HG03469 (cell line): ENCODE measurements around the gene SCAF4.
"Not testable (repeated sequence)": the region's sequence is repeated elsewhere in the genome, so short reads cannot be mapped to it uniquely, and the experiment has no call there.

Source experiments
- ATAC-seq: cut with Tn5 transposase; IDR thresholded peaks from one replicate; pipeline ENCODE4 v1.9.1; 2021; ENCODE audit warnings: mild to moderate bottlenecking, moderate library complexity, moderate number of reproducible peaks; ENCODE audit not compliant: unreplicated experiment

The SCAF4 gene

DNA sequence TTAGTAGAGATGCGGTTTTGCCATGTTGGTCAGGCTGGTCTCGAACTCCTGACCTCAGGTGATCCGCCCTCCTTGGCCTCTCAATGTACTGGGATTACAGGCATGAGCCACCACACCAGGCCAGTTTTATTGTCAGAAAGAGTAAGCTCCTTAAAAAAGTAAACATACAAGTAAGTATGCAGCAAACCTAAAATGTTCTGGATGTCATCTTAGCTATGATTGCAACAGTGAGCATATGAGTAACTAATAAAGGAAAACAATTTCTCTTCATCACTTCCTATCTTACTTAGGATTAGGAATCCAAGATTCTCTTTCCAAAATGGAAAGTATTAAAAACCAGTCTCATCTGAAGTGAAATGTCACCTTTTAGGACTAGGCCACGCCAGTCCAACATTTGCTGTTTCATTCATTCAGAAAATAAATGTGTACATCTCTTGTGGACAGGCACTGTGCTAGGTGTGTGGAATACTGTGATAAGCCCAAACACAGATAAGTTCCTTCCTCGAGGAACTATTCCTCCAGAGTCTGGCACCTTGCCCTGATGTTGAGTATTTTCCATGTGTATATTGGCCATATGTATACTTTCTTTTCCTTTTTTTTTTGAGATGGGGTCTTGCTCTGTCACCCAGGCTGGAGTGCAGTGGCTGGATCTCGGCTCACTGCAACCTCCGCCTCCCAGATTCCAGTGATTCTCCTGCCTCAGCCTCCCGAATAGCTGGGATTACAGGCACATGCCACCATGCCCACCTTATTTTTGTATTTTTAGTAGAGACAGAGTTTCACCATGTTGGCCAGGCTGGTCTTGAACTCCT, 5.9 kb upstream of the SCAF4 start:
- not testable (repeated sequence) for ATAC-seq

DNA sequence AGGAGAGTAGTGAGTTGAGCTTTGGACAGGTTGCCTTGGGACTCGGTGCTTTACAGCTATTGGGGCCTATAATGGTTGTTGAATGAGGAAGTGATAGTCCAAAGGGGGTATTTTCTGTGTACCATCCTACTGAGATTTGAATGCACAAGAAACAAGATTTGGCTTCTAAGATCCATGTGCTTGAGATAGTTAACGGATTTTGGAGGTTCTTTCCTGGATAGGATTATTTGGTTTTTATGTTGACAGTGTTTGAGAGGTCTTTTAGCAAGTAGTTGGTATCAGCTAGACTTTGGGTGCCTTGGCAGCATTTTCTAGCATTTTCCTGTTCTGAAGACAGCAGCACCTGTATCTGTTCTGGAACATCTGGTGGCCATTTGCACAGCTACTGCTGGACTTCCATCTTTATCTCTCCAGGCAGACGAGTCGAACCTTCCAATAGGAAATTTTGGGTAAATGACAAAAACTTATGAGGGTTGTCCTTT, 3.6 kb upstream of the SCAF4 start:
- ATAC-seq: no peak

DNA sequence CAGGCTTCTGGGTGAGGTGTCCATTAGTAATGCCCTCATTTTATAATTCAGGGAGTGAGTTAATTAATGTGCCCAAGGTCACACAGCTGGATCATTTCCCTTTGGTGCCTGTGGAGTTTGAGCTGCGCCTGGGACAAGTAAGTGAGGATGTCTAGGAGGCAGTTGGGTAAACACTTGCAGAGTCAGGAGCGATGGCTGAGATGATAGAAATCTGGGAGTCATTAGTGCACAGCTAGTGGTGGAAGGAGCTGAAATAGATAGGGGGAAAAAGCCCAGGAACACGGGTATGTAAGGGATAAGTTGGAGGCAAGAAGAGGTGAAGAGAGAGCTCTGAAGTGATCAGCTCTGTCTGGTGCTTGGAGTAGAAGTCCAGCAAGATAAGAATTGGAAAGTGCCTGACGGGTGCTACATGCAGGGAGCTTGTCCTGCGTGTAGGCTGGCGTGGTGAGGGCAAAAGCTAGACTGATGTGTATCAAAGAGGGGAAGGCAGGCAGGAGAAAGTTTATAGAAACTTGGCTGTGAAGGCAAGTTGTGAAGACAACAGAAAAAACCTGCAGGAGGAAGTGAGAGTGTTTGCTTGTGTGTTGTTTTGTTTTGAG, 1.7 kb upstream of the SCAF4 start:
- no peak for ATAC-seq

DNA sequence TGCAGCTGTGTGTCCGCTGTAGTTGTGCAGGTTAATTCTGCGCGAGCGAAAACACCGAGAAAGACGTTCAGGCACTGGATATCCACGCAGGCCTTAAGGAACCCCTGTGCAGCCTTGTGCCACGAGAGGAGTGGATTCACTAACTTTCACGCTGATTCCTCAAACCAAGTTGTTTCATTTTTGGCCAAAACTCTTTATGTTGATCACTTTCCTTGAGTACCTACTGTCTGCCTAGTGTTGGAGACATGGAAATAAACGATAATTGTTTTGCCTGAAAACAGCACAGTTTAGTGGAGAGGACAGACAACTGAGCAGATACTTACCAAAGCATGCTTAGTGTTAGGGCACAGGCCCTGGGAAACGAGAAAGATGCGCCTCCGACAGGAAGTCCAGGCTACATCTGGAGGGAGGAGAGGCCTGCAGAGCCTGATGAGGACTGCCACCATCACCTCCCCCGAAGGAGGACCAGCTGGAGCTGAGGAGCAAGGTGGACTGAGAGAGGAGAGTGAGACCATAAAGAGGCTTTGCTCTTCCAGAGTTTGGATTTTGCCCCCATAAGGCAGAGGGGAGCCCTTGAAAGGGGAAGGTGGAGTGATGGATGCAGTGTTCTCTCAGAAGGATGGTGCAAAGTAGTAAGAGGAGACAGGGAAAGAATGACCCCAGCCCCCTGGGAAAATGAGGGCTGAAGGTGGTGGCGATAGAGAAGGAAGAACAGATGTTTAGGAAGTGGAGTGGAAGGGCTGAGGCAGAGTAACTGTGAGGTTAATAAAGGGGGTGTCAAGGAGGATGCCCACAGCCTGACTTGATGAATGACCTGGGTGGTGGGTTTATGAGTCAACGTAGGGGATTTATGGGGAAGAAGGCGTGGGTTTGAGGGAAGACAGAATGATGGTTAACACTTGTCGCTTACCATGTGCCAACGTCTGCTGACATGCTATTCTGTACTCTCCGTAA, 956 bp upstream of the SCAF4 start:
- no peak for ATAC-seq

DNA sequence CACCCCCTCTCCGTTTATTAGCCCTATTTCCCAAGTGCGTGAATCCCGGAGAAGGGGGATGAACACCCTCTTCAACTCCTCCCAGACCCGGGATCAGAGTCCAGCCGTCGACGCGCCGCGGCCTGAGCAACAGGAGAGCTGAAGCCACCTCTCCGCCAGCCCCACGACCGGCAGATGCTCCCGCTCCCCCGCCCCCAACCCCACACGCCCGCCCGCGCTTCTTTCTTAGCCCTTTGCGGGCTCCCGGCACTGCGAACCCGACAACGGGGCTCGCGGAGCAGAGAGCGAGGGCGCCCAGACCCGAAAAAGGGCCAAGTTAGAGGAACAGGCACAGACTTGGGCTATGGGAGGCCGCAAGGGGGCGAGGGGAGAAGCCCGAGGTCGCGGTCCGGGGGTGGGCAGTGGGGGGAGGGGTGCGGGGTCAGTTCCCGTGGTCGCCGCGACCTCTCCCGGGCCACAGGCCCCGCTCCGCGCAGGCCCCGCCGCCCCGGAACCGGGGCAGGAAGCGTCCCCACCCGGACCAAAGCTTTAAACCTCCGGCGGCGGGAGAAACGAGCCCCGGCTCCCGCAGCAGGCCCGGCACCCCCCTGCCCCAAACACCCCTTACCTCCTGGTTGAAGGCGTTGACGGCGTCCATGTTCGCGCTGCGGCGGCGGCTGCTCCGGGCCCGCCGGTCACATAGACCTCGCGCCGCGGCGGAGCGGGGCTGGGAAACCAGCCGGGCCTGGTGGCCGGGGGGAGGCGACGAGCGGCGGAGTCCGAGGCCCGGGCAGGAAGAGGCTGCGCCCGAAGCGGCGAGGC, 662 bp downstream of the SCAF4 start:
- peak; percentile 1 for ATAC-seq

DNA sequence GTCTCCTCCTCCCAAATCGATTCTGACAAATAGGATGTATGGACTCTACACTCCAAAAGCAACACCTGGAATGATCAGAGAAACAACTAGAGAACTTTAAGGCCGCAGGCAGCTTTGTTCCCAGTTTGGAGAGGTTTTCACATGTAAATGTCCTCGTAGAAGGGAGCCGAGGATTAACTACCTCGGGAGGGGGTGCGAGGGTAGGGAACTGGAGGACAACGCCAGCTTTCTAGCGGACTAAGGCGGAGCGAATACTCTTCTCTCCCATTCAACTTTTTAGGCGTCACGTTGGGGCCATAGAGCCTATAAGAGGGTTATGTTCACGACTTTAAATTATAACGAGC, 1.2 kb downstream of the SCAF4 start:
- ATAC-seq: no peak

DNA sequence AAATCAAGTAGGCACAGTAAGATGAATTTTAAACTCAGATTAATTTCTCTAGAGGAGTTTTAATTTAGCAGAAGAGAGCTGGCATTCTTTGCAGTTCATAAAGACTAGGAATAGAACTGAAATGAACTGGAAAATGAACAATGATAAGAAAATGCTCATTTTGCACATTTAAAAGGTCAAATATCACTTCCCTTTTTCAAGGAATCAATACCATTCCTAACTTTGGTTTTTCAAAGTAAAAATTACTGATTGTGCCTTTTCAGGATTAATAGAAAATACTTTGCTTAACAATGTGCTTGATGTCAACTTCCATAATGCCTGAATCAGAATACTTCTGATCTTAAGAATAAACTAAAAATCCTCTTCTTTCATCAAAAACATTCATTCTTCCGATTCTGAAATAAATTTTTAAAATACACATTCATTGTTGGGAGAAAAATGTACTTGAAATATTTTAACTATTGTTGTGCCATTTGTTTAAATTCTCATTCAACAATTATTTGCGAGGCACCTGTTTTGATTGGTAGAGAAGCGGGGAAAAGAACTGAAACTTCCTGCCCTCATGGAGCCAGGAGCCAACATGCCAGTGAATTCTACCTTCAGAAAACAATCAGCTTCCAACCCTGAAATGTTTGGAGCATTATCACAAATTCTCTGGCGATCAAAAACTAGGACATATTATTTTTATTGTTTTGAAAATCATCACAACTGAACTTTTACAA, 2.1 kb downstream of the SCAF4 start:
- ATAC-seq: no peak

DNA sequence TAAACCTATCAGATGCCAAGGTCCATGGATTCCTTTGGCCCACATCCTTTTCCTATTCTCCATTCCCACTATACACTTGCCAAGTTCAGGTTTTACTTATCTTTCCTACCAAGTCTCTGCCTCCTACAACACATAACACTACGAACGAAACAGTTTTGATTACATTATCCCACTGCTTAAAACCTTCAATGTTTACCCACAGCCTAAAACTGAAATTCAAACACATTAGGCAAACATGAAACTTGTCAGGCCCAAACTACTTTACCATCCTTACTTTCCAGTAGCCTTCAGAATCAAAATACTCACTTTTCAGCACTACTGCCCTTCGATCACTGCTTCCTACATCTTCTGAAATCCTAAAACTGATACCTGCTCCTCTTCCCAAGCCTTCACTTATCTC, 3.0 kb downstream of the SCAF4 start:
- ATAC-seq: no peak

DNA sequence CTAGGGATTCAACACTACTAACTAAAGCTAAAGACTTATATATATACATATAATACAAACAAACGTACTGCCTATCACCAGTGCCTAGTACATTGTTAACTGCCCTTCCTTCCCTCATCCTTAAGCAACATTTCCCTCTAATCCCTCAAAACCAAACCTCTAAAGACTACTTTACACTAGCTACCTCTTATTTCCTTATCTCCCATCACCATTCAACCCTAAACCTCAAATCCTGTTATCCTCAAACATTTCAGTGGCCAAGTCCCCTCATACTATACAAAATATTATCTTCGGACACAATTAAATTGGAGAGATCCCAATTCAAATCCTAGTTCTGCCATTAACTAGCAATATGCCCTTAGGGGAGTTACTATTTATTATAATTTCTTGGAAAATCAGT, 3.7 kb downstream of the SCAF4 start:
- no peak for ATAC-seq

DNA sequence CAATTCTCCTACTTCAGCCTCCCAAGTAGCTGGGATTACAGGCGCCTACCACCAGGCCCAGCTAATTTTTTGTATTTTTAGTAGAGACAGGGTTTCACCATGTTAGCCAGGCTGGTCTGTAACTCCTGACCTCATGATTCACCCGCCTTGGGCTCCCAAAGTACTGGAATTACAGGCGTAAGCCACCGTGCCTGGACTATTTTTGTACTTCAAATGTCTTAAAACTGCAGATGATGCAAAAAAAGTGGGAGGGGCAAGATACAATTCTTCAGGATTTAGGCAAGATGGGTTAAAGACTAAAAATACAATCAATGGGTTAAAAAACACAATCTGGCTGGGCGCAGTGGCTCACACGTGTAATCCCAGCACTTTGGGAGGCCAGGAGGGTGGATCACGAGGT, 4.7 kb downstream of the SCAF4 start:
- ATAC-seq: no peak

DNA sequence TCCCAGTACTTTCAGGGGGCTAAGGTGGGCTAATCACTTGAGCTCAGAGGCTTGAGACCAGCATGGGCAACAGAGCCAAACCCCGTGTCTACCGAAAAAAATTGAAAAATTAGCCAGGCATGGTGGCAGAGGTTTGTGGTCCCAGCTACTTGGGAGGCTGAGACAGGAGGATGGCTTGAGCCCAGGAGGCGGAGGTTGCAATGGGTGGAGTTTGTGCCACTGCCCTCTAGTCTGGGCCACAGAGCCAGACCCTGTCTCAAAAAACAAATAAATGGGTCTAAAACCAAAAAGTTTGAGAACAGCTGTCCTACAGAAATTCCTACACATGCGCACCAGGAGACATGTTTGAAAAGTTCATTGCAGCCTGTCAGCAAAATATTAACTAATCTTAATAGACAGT, 5.5 kb downstream of the SCAF4 start:
- ATAC-seq: no peak

DNA sequence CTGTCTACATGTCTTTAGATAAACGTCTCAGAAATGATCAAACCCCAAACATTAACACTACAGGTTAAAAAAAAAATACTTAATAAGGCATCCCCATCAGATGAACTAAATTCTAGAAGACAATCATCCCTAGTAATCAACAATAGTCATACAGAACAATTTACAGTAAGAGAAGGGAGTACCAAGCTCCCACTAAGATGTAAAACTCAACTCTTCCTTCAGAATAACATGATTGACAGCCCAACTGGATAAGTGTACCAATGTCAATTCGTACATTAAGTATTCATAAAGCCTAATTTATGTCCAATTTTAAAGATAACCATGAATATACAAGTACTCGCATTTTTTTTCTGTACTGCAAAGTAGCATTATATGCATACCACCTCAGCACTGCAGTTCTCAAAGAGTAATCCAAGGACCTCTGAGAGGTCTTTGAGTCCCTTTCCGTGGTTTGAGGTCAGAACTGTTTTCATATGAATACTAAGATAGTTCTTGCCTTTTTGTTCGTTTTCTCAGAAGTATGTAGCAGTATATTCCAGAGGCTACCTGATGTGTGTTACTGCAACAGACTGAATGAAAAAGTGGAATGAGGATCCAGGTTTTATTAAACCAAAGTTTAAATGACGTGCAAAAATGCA, 6.6 kb downstream of the SCAF4 start:
- ATAC-seq: no peak

DNA sequence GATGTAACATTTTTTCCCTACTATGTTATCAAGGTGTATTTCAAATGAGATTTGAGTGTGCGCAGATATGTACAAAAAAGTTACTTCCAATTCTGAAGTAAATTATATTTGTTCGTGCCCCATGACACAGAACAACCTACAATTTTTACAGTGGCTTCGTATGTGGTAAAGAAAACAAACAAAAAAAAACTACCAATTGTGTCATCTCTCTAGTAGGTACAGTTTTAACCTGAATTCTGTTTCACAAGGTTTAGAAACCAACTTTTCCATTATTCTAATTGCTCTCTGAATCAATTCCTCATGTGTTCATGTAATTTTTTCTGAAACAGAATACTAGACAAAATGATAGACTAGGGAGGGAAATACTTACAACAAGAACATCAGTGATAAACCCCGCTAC, 7.4 kb downstream of the SCAF4 start:
- ATAC-seq: no peak

DNA sequence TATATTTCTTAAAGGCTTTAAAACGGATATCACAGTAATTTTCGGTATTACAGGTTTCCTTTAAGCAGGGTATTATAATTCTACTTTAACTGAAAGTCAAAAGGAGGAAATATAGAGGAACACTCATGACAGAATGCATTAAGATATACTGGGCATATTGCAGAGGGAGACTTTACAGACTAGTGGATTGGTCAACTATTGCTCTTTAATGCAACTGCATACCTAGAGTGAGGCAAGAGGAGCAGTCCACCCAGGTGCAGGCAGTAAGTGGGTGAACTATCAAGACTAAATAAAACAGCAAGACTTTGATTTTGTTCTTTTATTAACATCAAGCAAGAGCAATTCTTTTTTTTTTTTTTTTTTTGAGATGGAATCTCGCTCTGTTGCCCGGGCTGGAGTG, 10.5 kb downstream of the SCAF4 start:
- ATAC-seq: no peak

DNA sequence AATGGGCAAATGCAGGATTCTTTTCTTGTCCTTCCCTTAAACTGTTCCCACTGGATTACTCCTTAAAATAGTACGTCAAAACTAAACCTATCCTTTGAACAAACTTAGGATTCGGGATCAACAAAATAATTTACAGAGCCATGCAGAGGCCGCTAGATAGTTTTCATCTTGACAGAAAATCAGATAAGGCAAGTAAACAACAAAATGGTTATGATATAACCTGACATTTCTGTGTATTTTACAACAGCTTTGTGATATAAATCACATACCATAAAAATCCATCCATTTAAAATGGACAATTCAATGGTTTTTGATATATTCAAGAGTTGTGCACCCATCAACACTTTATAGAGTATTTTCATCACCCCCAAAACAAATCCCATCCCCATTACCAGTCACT, 11.2 kb downstream of the SCAF4 start:
- no peak for ATAC-seq

DNA sequence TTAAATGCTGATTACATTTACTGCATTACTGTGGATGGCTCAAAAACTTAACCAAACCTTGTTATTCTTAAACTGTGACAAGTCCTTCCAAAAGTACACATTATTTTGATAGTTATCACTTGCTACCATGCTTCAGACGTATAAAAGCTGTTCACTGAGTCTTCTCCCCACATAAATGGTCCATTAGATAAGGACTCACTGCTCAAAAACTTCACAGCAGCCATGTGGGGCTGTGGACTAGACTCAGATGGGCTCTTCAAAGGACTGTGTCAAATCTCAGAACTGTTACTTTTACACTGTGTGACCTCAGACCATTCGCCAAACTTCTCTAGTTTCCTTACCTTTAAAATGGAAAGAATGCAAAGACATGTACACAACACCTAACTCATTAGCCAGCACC, 11.6 kb downstream of the SCAF4 start:
- ATAC-seq: no peak

DNA sequence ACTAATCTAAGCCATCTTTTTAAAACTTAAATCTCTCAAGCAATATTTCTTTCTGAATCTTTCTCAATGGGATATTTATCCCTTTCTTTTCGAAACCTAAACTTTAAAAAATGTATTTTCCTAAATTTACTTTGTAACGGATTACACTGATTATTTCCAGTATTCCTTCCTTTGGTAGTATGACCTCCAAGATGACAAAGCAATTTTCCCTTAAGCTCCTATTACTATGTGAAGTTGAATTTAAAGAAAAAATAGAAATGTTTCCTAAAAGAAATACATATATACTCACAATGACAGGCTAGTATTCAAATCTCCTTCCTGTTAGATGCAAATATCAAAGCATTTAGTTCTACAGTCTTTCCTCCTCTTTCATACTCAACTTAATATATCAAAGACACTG, 15.8 kb downstream of the SCAF4 start:
- ATAC-seq: no peak

DNA sequence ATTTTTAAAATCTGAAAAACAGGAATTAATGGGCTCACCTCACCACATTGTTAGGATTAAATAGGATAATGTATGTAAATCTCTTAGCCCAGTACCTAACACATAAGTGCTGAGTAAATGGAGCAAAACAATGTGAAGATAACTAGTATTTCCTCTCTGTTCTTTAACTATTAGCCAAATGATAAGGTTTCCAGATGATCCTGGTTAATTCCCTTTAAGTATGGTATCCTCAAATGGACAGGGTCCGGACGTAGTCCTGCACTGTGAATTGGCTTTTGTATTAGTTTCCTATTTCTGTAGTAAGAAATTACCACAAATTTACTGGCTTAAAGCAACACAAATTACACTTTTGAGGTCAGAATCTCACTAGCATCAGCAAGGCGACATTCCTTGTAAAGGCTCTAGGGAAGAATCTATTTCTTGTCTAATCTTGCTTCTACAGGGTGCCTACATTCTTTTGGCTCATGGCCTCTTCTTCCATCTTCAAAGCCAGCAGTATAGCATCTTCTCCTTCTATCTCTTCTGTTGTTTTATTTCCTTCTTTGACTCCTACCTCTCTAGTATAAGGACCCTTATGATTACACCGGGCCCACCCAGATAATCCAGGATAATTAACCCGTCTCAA, 17.1 kb downstream of the SCAF4 start:
- ATAC-seq: no peak
